IMR-90 (cell line): ENCODE data around the gene CRYZL1. TPM values are rescaled to one million over a fixed set of nuclear protein-coding genes. Genes with fewer than 3 reads are reported as not detected.

Source experiments
- ATAC-seq: fragments of 200-7000 bp; cut with Tn5 transposase; 2 replicates; pipeline ENCODE4 v1.9.1; 2020; ENCODE audit warnings: low read depth, mild to moderate bottlenecking, moderate library complexity
- Bru-seq: library from RNA; stranded (reverse); fragments of 400-500 nt; gene quantifications from one replicate; lab custom pipeline; 2021; lab: Mats Ljungman, UMichigan
- BruChase-seq, 2 experiments: library from RNA; stranded (reverse); fragments of 400-500 nt; gene quantifications; one replicate each; lab custom pipeline; 2021; lab: Mats Ljungman, UMichigan
- BruUV-seq: library from RNA; stranded (reverse); fragments of 400-500 nt; replicated peaks from 2 replicates; lab custom pipeline; 2021; lab: Mats Ljungman, UMichigan
- CTCF ChIA-PET: fragments of 300-600 bp; formaldehyde crosslinking; extraction: SDS; loops from one replicate; lab custom pipeline; 2021; ENCODE audit warnings: antibody characterized with exemption; lab: Yijun Ruan, JAX
- POLR2A ChIA-PET: fragments of 300-600 bp; sonication (Branson Sonifier 250); formaldehyde crosslinking; loops from one replicate; lab custom pipeline; 2022; ENCODE audit warnings: antibody characterized with exemption; ENCODE audit not compliant: unreplicated experiment; lab: Charles Lee
- DNase-seq: peaks from one replicate; pipeline ENCODE4 v3.0.0; 2013
- H2AFZ ChIP-seq: replicated peaks from 2 replicates; pipeline ENCODE3; 2013; ENCODE audit warnings: low read length, mild to moderate bottlenecking; ENCODE audit not compliant: poor library complexity
- H2AK5ac ChIP-seq: 2 replicates; pipeline ENCODE4 v1.6.1; 2013; ENCODE audit warnings: low read depth, low read length, inconsistent platforms
- H2AK9ac ChIP-seq: replicated peaks from 2 replicates; pipeline ENCODE3; 2013; ENCODE audit warnings: mild to moderate bottlenecking, low read depth, low read length, moderate library complexity; ENCODE audit not compliant: poor library complexity
- H2BK120ac ChIP-seq: 2 replicates; pipeline ENCODE4 v1.6.1; 2013; ENCODE audit warnings: low read depth, low read length, inconsistent platforms
- H2BK15ac ChIP-seq: 3 replicates; pipeline ENCODE4 v1.6.1; 2013; ENCODE audit warnings: low read depth, low read length, inconsistent platforms
- H2BK20ac ChIP-seq: 2 replicates; pipeline ENCODE4 v1.6.1; 2013; ENCODE audit warnings: low read depth, mild to moderate bottlenecking, inconsistent platforms, low read length, moderate library complexity
- H2BK5ac ChIP-seq: 2 replicates; pipeline ENCODE4 v1.6.1; 2013; ENCODE audit warnings: mild to moderate bottlenecking, low read depth, low read length, inconsistent platforms; ENCODE audit not compliant: poor library complexity, severe bottlenecking
- H3K14ac ChIP-seq: replicated peaks from 2 replicates; pipeline ENCODE4 v1.6.1; 2013; ENCODE audit warnings: low read depth, low read length, inconsistent platforms
- H3K18ac ChIP-seq: 2 replicates; pipeline ENCODE4 v1.6.1; 2013; ENCODE audit warnings: low read depth, low read length, control low read depth
- H3K23ac ChIP-seq: 2 replicates; pipeline ENCODE4 v1.6.1; 2013; ENCODE audit warnings: low read depth, low read length, inconsistent platforms
- H3K27ac ChIP-seq: 2 replicates; pipeline ENCODE4 v1.5.1; 2013; ENCODE audit warnings: mild to moderate bottlenecking, control low read depth, low read length; ENCODE audit not compliant: insufficient read depth
- H3K27me3 ChIP-seq: 2 replicates; pipeline ENCODE4 v1.6.1; 2013; ENCODE audit warnings: low read length; ENCODE audit not compliant: control insufficient read depth, insufficient read depth
- H3K36me3 ChIP-seq: 2 replicates; pipeline ENCODE4 v1.6.1; 2013; ENCODE audit warnings: low read length, mixed read lengths; ENCODE audit not compliant: control insufficient read depth, insufficient read depth
- H3K4ac ChIP-seq: 2 replicates; pipeline ENCODE4 v1.6.1; 2013; ENCODE audit warnings: low read depth, low read length, inconsistent platforms
- H3K4me1 ChIP-seq: 2 replicates; pipeline ENCODE4 v1.6.1; 2013; ENCODE audit warnings: low read length, mixed read lengths; ENCODE audit not compliant: control insufficient read depth, insufficient read depth
- H3K4me2 ChIP-seq: 2 replicates; pipeline ENCODE4 v1.6.1; 2013; ENCODE audit warnings: low read depth, mild to moderate bottlenecking, control low read depth, low read length, moderate library complexity
- H3K4me3 ChIP-seq: 2 replicates; pipeline ENCODE4 v1.5.1; 2013; ENCODE audit warnings: low read depth, mild to moderate bottlenecking, control low read depth, low read length, moderate library complexity; ENCODE audit not compliant: insufficient read depth
- H3K56ac ChIP-seq: 2 replicates; pipeline ENCODE4 v1.6.1; 2013; ENCODE audit warnings: low read length, inconsistent platforms; ENCODE audit not compliant: insufficient read depth; ENCODE audit errors: extremely low read depth
- H3K79me1 ChIP-seq, 2 experiments: 2 replicates each; pipeline ENCODE4 v1.6.1; 2013; ENCODE audit warnings: low read length in 2 of 2, inconsistent platforms in 1 of 2, low read depth in 1 of 2
- H3K9ac ChIP-seq: 2 replicates; pipeline ENCODE4 v1.6.1; 2013; ENCODE audit warnings: low read depth, low read length, control low read depth
- H3K9me1 ChIP-seq: 2 replicates; pipeline ENCODE4 v1.6.1; 2013; ENCODE audit warnings: low read length, inconsistent platforms; ENCODE audit not compliant: insufficient read depth
- H3K9me3 ChIP-seq: 2 replicates; pipeline ENCODE4 v1.6.1; 2013; ENCODE audit warnings: low read length; ENCODE audit not compliant: control insufficient read depth, insufficient read depth
- H4K20me1 ChIP-seq: 2 replicates; pipeline ENCODE4 v1.6.1; 2013; ENCODE audit warnings: low read length, inconsistent platforms; ENCODE audit not compliant: insufficient read depth
- H4K5ac ChIP-seq: 2 replicates; pipeline ENCODE4 v1.6.1; 2013; ENCODE audit warnings: mild to moderate bottlenecking, low read depth, low read length, control low read depth
- H4K8ac ChIP-seq, 2 experiments: 2 replicates each; pipeline ENCODE4 v1.6.1; 2013; ENCODE audit warnings: low read depth in 2 of 2, low read length in 2 of 2, control low read depth in 1 of 2, inconsistent platforms in 1 of 2
- H4K91ac ChIP-seq: 2 replicates; pipeline ENCODE4 v1.6.1; 2013; ENCODE audit warnings: low read depth, low read length, inconsistent platforms; ENCODE audit not compliant: insufficient read depth
- FOS ChIP-seq: fragments of 150-350 bp; IDR thresholded peaks from 2 replicates; pipeline ENCODE4 v1.6.1; 2016; ENCODE audit warnings: low read depth, low read length
- MAFK ChIP-seq: IDR thresholded peaks from 2 replicates; pipeline ENCODE4 v1.6.1; 2012; ENCODE audit warnings: low read depth, low read length, improper control_type of control experiment
- NFE2L2 ChIP-seq: fragments of 150-350 bp; IDR thresholded peaks from 2 replicates; pipeline ENCODE4 v1.6.1; 2016; ENCODE audit warnings: low read depth, mild to moderate bottlenecking, low read length
- POLR2A ChIP-seq: IDR thresholded peaks from 2 replicates; pipeline ENCODE4 v1.6.1; 2012; ENCODE audit warnings: mild to moderate bottlenecking, low read depth, low read length
- USF2 ChIP-seq: fragments of 150-350 bp; IDR thresholded peaks from 2 replicates; pipeline ENCODE4 v1.6.1; 2017; ENCODE audit warnings: mild to moderate bottlenecking, antibody characterized with exemption, low read length, low read depth
- WGBS, 2 experiments: methylation state at CpG; one replicate each; pipeline versions ENCODE4 v1.1.5 to v1.1.7; 2013; ENCODE audit warnings: missing lambda C conversion rate in 2 of 2; ENCODE audit not compliant: insufficient read length in 1 of 2; ENCODE audit errors: extremely low coverage in 2 of 2; 5-methylcytosine and 5-hydroxymethylcytosine counted together
- dilution Hi-C: fragments of 300-500 bp; cut with HindIII; formaldehyde crosslinking; loops from one replicate; pipeline ENCODE4 v1.14.3; 2018; ENCODE audit warnings: low sequenced_read_pairs; ENCODE audit not compliant: unreplicated experiment
- in situ Hi-C: fragments of 300-500 bp; cut with MboI; formaldehyde crosslinking; loops from 3 replicates; pipeline ENCODE4 v1.14.3; 2019; ENCODE audit warnings: low sequenced_read_pairs, inconsistent platforms, mixed read lengths
- intact Hi-C: fragments of 100-400 bp; cut with micrococcal nuclease; formaldehyde crosslinking; loops from 2 replicates; pipeline ENCODE4 v1.10.0; 2022
- long read RNA-seq: library from polyadenylated mRNA; unstranded; transcript quantifications from one replicate; pipeline ENCODE4 v2.0.0, GENCODE V29; 2021; ENCODE audit not compliant: unreplicated experiment
- polyA plus RNA-seq, 3 experiments: library from polyadenylated mRNA; depleted of rRNA; stranded (reverse); fragments of >200 nt; gene quantifications; 2 replicates each; pipeline ENCODE4 v1.2.3, GENCODE V29; 2012; ENCODE audit warnings: low replicate concordance in 1 of 3
- total RNA-seq: library from RNA; depleted of rRNA; stranded (reverse); fragments of >200 nt; gene quantifications from 2 replicates; pipeline ENCODE4 v1.2.3, GENCODE V29; 2012; rRNA removed

The CRYZL1 gene
- total RNA-seq (19.9 and 23.1 TPM in 2 replicates), polyA plus RNA-seq (2012; rRNA removed) (23.7 and 28.5 TPM in 2 replicates), Bru-seq, nascent RNA (percentile 83 among the genes with signal in this experiment), BruChase-seq, experiment 1, labeled RNA remaining after a 6-hour chase (percentile 94 among the genes with signal in this experiment), BruChase-seq, experiment 2, labeled RNA remaining after a 2-hour chase (percentile 90 among the genes with signal in this experiment)
- 6.0 and 13.5 TPM in 2 replicates for polyA plus RNA-seq (2012; cell fraction: cytosol; rRNA removed)
- polyA plus RNA-seq (2012; cell fraction: nucleus; rRNA removed; ENCODE audit: low replicate concordance), result 4.7 and 68.1 TPM in 2 replicates
- long read RNA-seq, transcript CRYZL1-204 (13 exons, 1,617 nt), result major isoform, 11 of 30 reads
- long read RNA-seq, partial matches to known transcripts, result 2 of 30 reads
- long read RNA-seq, other reads (novel, unspliced or antisense), result 13 of 30 reads

DNA sequence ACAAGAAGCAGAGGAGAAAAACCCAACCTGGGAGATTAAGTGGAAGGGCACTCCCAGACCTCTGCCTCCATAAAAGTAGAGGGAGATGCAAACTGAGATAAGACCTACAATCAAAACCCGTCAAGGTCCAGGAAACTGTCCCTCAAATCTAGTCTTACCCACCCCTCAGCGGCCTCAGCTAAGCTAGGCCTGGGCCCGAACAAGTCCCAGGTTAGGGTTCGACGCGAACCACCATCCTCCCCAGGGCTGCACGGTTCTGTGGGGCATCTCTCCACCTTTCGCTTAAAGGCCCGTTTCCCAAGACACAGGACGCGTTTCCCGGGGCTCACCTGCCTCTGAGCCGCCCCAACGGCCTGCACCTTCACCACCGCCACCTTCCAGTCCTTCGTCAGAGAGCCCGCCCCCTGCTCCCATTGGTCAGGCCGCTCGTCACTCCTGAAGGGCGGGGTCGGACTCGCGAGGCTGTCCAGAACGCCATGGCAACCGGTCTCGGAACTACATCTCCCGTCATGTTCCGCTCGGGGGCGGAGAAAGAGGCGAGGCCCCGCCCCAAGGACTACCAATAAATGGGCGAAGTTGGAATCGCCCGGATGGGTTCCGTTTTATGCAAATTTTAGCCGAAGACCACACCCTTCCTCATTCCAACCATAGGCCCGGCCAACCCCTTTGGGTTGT, at the start of gene CRYZL1:
TSS of gene CRYZL1 (minus strand) at position 390 of the 675 bp plus-strand sequence. CDS start 10,190 bp downstream, outside the sequence.
- H4K20me1 ChIP-seq, result no peaks in the 10 kb centered on the region; the same call in 1 of the 2 replicates
- H4K91ac ChIP-seq, result peak within 1 kb of the TSS; percentile 95
- BruUV-seq, result no TSS peak
- peak within 1 kb of the TSS; percentile 91 for H3K27ac ChIP-seq
- peak within 1 kb of the TSS; percentile 99 for H3K14ac ChIP-seq
- H3K4me3 ChIP-seq, result peak within 1 kb of the TSS; percentile 96
- H3K4ac ChIP-seq, result peak within 1 kb of the TSS; percentile 98
- peak within 1 kb of the TSS; percentile 72; the same call in 1 of the 3 replicates for H2BK15ac ChIP-seq
- in situ Hi-C loops (loop anchor here (10.0 kb wide), 1 partner anchor 243 kb away; no protein-coding TSS in a partner anchor), dilution Hi-C loops (no loop called here), intact Hi-C loops (loop anchor here (5.0 kb wide), 1 partner anchor 186 kb away; no protein-coding TSS in a partner anchor)
- no peaks in the 10 kb centered on the region for H3K36me3 ChIP-seq
- peak within 1 kb of the TSS; percentile 97 for H3K23ac ChIP-seq
- 0% methylated on average over 14 of the region's 38 CpGs; no CpG with 5 or more reads in 1 of the 2 experiments for WGBS, 2 experiments
- ATAC-seq (peak; percentile 82), DNase-seq (peak; percentile 99)
- no peaks in the 10 kb centered on the region for H3K27me3 ChIP-seq
- peak within 1 kb of the TSS; percentile 60 to 99 for H4K8ac ChIP-seq
- peak within 1 kb of the TSS; percentile 98 for H3K56ac ChIP-seq
- peak within 1 kb of the TSS; percentile 71 for H4K5ac ChIP-seq
- H2BK20ac ChIP-seq, result peak within 1 kb of the TSS; percentile 83
- H3K4me2 ChIP-seq, result peak within 1 kb of the TSS; percentile 94
- peak within 1 kb of the TSS; percentile 94 for H2BK120ac ChIP-seq
- CTCF ChIA-PET, result no interaction called here
- peak within 1 kb of the TSS; percentile 95 for H2BK5ac ChIP-seq
- H2AK5ac ChIP-seq, result peak within 1 kb of the TSS; percentile 80
- TF ChIP-seq FOS, result peak; percentile 30; the same call in 1 of the 2 replicates
- no peak for TF ChIP-seq NFE2L2
- no peak for TF ChIP-seq MAFK
- TF ChIP-seq USF2, result peak; percentile 2; the same call in 1 of the 2 replicates
- TF ChIP-seq POLR2A, result peak; percentile 69
- H3K9me1 ChIP-seq, result no peaks in the 10 kb centered on the region; the same call in 1 of the 2 replicates
- H3K9ac ChIP-seq, result peak within 1 kb of the TSS; percentile 93
- peaks cover 4% of the 10 kb centered on the region; the same call in 1 of the 2 replicates for H3K4me1 ChIP-seq
- peak within 1 kb of the TSS; percentile 93 for H2AK9ac ChIP-seq
- peak within 1 kb of the TSS; percentile 96 for H2AFZ ChIP-seq
- H3K9me3 ChIP-seq, result no peaks in the 10 kb centered on the region
- POLR2A ChIA-PET, result no interaction called here
- peak within 1 kb of the TSS; percentile 73 for H3K18ac ChIP-seq
- H3K79me1 ChIP-seq, result peaks cover 19 to 63% of the 10 kb centered on the region in 2 experiments
